HFF-Myc (cell line): ENCODE data around the gene TMIGD3.

Experiments
- DNase-seq: peaks from one replicate; pipeline ENCODE4 v3.0.0-alpha.2; 2011; ENCODE audit warnings: low read depth; ENCODE audit errors: extremely low read depth
- H3K4me3 ChIP-seq: replicated peaks from 2 replicates; pipeline ENCODE4 v1.5.1; 2011; ENCODE audit warnings: low read depth, mild to moderate bottlenecking, control low read depth, low read length
- TF ChIP-seq, protein P1 (sequence below): IDR thresholded peaks from 2 replicates; pipeline ENCODE4 v1.5.1; 2012; ENCODE audit warnings: mild to moderate bottlenecking, low read depth, low read length, control low read depth; ENCODE audit errors: missing control alignments

The TMIGD3 gene

DNA sequence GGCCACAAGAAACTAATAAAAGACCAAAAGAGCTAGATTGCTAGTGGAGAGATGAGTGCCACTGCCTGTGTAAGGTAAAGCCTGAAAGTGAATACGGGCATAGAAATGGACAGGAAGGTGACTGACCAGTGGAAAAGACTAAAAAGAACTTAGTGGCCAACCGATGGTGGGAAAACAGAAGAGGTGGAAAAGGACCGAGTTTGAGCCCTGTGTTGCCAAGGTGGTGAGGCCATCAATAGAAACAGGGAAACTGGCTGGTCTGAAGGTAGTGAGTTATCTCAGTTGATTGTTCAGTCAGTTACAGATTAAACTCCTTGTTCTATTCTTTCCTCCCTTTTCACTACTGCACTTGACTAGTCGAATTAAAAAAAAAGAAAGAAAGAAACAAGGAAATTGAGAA lies 56.9 kb downstream of the TMIGD3 start:
- H3K4me3 ChIP-seq: peak overlapping the region; percentile 96
- no peak for DNase-seq
- TF ChIP-seq, protein P1, sequence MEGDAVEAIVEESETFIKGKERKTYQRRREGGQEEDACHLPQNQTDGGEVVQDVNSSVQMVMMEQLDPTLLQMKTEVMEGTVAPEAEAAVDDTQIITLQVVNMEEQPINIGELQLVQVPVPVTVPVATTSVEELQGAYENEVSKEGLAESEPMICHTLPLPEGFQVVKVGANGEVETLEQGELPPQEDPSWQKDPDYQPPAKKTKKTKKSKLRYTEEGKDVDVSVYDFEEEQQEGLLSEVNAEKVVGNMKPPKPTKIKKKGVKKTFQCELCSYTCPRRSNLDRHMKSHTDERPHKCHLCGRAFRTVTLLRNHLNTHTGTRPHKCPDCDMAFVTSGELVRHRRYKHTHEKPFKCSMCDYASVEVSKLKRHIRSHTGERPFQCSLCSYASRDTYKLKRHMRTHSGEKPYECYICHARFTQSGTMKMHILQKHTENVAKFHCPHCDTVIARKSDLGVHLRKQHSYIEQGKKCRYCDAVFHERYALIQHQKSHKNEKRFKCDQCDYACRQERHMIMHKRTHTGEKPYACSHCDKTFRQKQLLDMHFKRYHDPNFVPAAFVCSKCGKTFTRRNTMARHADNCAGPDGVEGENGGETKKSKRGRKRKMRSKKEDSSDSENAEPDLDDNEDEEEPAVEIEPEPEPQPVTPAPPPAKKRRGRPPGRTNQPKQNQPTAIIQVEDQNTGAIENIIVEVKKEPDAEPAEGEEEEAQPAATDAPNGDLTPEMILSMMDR: no peak

DNA sequence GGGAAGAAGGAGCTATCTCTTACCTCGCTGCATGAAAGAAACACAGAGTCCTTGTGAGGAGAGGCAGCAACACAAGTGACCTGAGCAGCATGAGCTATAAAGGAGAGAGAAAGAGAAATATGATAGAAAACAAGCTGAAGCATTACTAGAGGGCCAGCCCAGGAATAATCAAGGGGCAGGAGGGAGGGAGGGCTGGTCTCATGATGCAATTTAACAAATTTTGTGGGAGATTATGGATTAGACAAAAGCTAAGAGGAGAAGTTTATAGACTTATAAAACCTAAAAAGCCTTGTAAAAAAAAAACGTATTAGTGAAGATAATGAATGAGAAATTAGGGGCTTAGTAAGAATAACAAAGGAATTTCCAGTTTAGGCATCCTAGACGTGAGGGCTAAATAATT lies 59.4 kb downstream of the TMIGD3 start:
- H3K4me3 ChIP-seq: no peak overlapping the region
- TF ChIP-seq, protein P1: no peak
- DNase-seq: no peak

DNA sequence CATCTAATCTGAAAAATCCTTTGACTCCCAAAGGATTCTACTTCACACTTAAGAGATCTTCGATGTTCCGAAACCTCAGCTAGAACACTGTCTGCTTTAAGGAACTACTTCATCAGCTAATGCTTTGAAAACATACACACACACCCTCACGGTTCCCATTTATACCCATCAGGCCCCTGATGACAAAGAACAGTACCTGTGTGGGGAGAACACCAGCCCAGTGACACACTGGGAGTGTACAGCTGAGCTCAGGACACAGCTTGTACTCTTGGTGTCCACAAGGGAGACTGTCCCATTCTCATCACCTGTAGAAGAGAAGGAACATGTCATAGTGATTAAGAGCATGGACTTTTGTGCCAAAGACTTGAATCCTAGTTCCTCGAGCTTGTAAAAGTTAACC lies 61.0 kb downstream of the TMIGD3 start:
- TF ChIP-seq, protein P1: no peak

DNA sequence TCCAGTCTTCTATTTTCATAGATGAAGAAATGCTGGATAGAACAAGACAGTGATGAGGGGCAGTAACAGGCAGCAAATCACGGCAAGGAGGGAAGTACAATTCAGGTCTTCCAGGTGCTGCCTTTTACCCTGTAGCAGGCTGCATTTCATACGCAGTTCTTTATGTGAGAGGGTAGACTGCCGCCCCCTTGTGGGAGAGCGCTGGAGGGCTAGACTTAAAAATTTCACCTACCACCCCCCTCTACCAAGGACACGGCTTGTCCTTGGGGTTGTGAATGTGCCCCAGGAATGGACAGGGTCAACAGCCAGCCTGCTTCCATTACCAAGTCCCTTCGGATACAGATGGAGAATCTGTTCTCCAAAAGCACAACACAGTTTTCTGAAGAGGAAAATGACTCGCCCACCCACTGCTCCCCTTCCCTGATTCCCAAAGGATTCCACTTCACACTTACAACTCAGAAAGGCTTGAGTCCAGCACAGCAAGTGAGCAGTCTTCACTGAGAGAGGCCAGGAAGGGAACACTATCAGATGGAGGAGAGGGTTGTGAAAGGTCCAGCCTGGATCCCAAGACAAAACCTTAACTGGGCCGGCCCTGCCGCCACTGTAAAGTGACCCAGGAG lies 61.8 kb downstream of the TMIGD3 start:
- no peak for DNase-seq
- TF ChIP-seq, protein P1: peak; percentile 69
- H3K4me3 ChIP-seq: no peak overlapping the region

More for the DNA sequence above, 61.0 kb downstream of the TMIGD3 start:
- DNase-seq: no peak
- no peak overlapping the region for H3K4me3 ChIP-seq

DNA sequence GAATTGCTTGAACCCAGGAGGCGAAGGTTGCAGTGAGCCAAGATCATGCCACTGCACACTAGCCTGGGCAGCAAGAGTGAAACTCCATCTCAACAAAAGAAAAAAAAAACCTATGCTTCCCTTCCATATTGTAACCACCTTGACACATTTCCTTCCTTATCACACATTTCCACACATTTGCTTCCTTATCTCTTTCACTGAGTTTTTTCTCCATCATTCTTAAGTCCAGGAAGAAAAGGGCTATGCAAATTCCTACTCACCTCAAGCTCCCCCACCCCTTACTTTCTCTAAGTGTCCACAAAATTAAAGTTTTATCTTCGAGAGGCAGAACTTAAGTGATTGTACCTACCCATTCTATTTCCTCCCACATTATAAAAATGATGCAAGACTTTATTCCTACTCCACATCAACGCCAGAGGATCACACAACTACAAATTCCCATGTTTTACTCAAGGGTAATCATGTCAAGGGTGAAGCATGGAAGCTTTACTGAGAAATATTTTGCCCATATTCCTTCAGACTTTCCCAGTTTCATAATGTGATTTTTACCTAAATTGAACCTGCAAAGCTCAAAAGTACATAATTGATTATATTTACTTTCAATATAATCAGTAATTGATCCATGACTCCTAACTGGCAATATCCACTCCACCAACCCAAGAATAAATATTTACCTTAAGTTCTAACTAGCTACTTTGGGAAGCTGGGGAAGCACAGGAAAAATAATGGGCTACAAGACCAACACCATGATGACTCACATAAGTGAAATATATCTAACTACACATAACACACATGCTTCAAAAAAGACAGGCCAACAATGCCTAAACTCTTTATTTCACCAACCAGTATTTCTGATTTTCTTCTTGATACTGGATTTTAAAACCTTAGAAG lies 63.7 kb downstream of the TMIGD3 start:
- H3K4me3 ChIP-seq: no peak overlapping the region
- no peak for DNase-seq
- TF ChIP-seq, protein P1: no peak

DNA sequence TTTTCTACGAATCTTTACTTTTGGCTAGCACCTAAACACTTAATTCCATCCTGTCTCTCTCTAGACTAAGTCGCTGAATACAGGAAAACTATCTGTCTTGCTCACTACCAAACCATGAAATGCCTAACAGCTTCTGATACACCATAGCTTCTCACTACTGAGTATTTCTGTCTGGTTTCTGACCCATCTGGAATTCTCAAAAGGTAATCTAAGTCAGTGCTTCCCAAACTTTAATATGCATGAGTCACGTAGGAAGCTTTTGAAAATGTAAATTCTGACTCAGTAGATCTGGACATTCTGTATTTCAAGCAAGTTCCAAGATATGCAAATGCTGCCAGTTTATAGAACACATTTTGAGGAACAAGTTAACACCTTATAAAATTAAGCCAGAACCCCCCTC lies 66.7 kb downstream of the TMIGD3 start:
- H3K4me3 ChIP-seq: no peak overlapping the region
- DNase-seq: peak; percentile 14
- TF ChIP-seq, protein P1: no peak
